OCI-LY7 (cell line): ENCODE results near the gene KLHL24. TPM values are rescaled to one million over a fixed set of nuclear protein-coding genes. Genes with fewer than 3 reads are reported as not detected.
"Not testable (repeated sequence)": the region's sequence is repeated elsewhere in the genome, so short reads cannot be mapped to it uniquely, and the experiment has no call there.

Experiments
- BruUV-seq: library from RNA; stranded (reverse); fragments of 400-500 nt; replicated peaks from 2 replicates; lab custom pipeline; 2021; lab: Mats Ljungman, UMichigan
- CTCF ChIA-PET: fragments of 300-600 bp; sonication (Branson Sonifier 250); formaldehyde crosslinking; loops from one replicate; lab custom pipeline; 2022; ENCODE audit warnings: antibody characterized with exemption; ENCODE audit not compliant: unreplicated experiment; lab: Charles Lee
- POLR2A ChIA-PET: fragments of 300-600 bp; sonication (Branson Sonifier 250); formaldehyde crosslinking; loops from one replicate; lab custom pipeline; 2022; ENCODE audit warnings: antibody characterized with exemption; lab: Charles Lee
- DNase-seq: peaks from one replicate; pipeline ENCODE4 v3.0.0-alpha.2; 2015; ENCODE audit warnings: low spot score
- H2AFZ ChIP-seq: fragments of 200-600 bp; sonication (generic), shearing (Covaris generic); 2 replicates; pipeline ENCODE4 v1.6.1; 2014; ENCODE audit warnings: mild to moderate bottlenecking, antibody characterized with exemption, low read length, moderate library complexity
- H3K27ac ChIP-seq: fragments of 200-600 bp; sonication (generic); 2 replicates; pipeline ENCODE4 v1.5.1; 2014; ENCODE audit warnings: mixed run types, low read depth, mild to moderate bottlenecking, moderate library complexity, low read length, inconsistent platforms; ENCODE audit not compliant: poor library complexity, severe bottlenecking
- H3K36me3 ChIP-seq: fragments of 200-600 bp; sonication (generic); 2 replicates; pipeline ENCODE4 v1.6.1; 2014; ENCODE audit warnings: mild to moderate bottlenecking, antibody characterized with exemption, low read length, moderate library complexity, mixed read lengths; ENCODE audit not compliant: insufficient read depth
- H3K4me1 ChIP-seq: fragments of 200-600 bp; sonication (generic); 2 replicates; pipeline ENCODE4 v1.5.1; 2014; ENCODE audit warnings: mild to moderate bottlenecking, low read length; ENCODE audit not compliant: insufficient read depth, poor library complexity, severe bottlenecking
- H3K4me2 ChIP-seq: fragments of 200-600 bp; sonication (generic); 2 replicates; pipeline ENCODE4 v1.6.1; 2014; ENCODE audit warnings: mild to moderate bottlenecking, low read length
- H3K4me3 ChIP-seq: fragments of 200-600 bp; sonication (generic); 2 replicates; pipeline ENCODE4 v1.5.1; 2014; ENCODE audit warnings: mild to moderate bottlenecking, low read depth, low read length; ENCODE audit not compliant: poor library complexity, severe bottlenecking
- H3K79me2 ChIP-seq: fragments of 200-600 bp; sonication (generic); 2 replicates; pipeline ENCODE4 v1.6.1; 2016; ENCODE audit warnings: low read depth, mild to moderate bottlenecking, low read length, moderate library complexity, mixed read lengths; ENCODE audit not compliant: insufficient read depth
- H3K9me2 ChIP-seq: fragments of 200-600 bp; sonication (generic); 2 replicates; pipeline ENCODE4 v1.6.1; 2016; ENCODE audit warnings: mild to moderate bottlenecking, low read length, mixed read lengths; ENCODE audit not compliant: insufficient read depth
- H3K9me3 ChIP-seq: fragments of 200-600 bp; sonication (generic); 2 replicates; pipeline ENCODE4 v1.6.1; 2014; ENCODE audit warnings: mild to moderate bottlenecking, mixed run types, low read length, mixed read lengths
- H4K20me1 ChIP-seq: fragments of 200-600 bp; sonication (generic); 2 replicates; pipeline ENCODE4 v1.6.1; 2014; ENCODE audit warnings: mild to moderate bottlenecking, antibody characterized with exemption, low read length, moderate library complexity, mixed read lengths; ENCODE audit not compliant: insufficient read depth
- CTCF ChIP-seq: fragments of 200-600 bp; sonication (generic); conservative IDR thresholded peaks from 2 replicates; pipeline ENCODE4 v1.5.1; 2014; ENCODE audit warnings: mild to moderate bottlenecking, antibody characterized with exemption, low read length, moderate library complexity, mixed read lengths
- EZH2phosphoT487 ChIP-seq: fragments of 200-600 bp; sonication (generic); IDR thresholded peaks from 2 replicates; pipeline ENCODE4 v1.6.1; 2018; ENCODE audit warnings: low read depth, borderline replicate concordance, mild to moderate bottlenecking, mixed run types, antibody characterized with exemption, low read length, moderate library complexity, mixed read lengths
- intact Hi-C: fragments of 100-400 bp; cut with micrococcal nuclease; formaldehyde crosslinking; loops from one replicate; pipeline ENCODE4 v1.10.0; 2022; ENCODE audit not compliant: unreplicated experiment
- total RNA-seq, 2 experiments: library from RNA; depleted of rRNA in 1 of 2; stranded (reverse); fragments of >200 nt in 1 of 2; shearing (Covaris generic) in 1 of 2; gene quantifications; 2 replicates each; pipeline ENCODE4 v1.2.3, GENCODE V29; 2014 to 2022

KLHL24 gene
- total RNA-seq, 2 experiments from 2014 or later: 34.0 to 37.8 TPM

DNA sequence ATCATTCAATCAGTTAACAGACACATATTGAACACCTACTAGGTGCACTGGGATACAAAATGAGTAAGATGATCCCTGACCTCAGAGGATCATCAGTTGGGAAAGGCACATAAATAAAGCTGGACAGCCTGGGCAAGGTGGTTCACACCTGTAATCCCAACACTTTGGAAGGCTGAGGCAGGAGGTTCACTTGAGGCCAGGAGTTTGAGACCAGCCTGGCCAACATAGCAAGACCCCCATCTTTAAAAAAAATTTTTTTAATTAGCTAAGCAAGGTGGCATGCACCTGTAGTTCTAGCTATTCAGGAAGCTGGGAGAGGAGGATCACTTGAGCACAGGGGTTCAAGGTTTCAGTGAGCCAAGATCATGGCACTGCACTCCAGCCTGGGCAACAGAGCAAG lies 3.7 kb upstream of the KLHL24 start:
- intact Hi-C loops: no loop called here
- Histone ChIP-seq H3K4me2 (no peak overlapping the region), H3K4me3 (no peak overlapping the region), H3K27ac (no peak overlapping the region), H3K4me1 (peaks cover 7% of the 10 kb centered on the region), H2AFZ (no peak overlapping the region), H3K79me2 (no peaks in the 10 kb centered on the region), H3K9me2 (no peaks in the 10 kb centered on the region), H4K20me1 (no peaks in the 10 kb centered on the region), H3K9me3 (no peaks in the 10 kb centered on the region), H3K36me3 (no peaks in the 10 kb centered on the region)
- ChIA-PET POLR2A (interaction anchor here (0.6 to 1.0 kb wide), 5 partner anchors 14 to 50 kb away, joined by 3 to 4 read pairs (median 3); no protein-coding TSS in a partner anchor), CTCF (no interaction called here)
- no peak for DNase-seq
- no TSS peak for BruUV-seq
- TF ChIP-seq EZH2phosphoT487: no peak
- TF ChIP-seq CTCF: no peak

DNA sequence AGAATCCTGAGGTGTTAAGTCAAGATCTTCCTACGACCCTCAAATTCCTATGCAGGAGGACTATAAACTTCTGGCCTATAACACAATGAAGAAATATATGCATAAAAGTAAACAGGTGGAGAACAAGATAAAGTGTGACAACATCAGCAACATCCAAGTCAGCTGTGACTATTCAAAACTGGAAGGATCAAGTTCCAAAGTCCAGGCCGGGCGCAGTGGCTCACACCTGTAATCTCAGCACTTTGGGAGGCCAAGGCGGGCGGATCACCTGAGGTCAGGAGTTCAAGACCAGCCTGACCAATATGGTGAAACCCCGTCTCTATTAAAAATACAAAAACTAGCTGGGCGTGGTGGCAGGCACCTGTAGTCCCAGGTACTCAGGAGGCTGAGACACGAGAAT lies 2.7 kb upstream of the KLHL24 start:
- BruUV-seq, H4K20me1 ChIP-seq, H3K9me2 ChIP-seq, H3K79me2 ChIP-seq, H3K36me3 ChIP-seq, H3K9me3 ChIP-seq, H3K27ac ChIP-seq, H3K4me3 ChIP-seq, DNase-seq, intact Hi-C loops, H3K4me2 ChIP-seq, H2AFZ ChIP-seq, CTCF ChIA-PET: not testable (repeated sequence)
- peaks cover 14% of the 10 kb centered on the region for H3K4me1 ChIP-seq
- POLR2A ChIA-PET: interaction anchor here (2.5 kb wide), 1 partner anchor 28 kb away, joined by 12 read pairs; no protein-coding TSS in a partner anchor

- Histone ChIP-seq H3K9me3 (no peaks in the 10 kb centered on the region), H3K36me3 (no peaks in the 10 kb centered on the region), H3K9me2 (no peaks in the 10 kb centered on the region), H4K20me1 (no peaks in the 10 kb centered on the region), H3K27ac (peak overlapping the region; percentile 80), H3K79me2 (peaks cover 25% of the 10 kb centered on the region; the same call in 1 of the 2 replicates), H3K4me2 (peak overlapping the region; percentile 78), H3K4me3 (peak overlapping the region; percentile 92), H2AFZ (peak overlapping the region; percentile 97), H3K4me1 (peaks cover 24% of the 10 kb centered on the region)
- intact Hi-C loops: loop anchor here (5.0 kb wide), 3 partner anchors 97 to 167 kb away; no protein-coding TSS in a partner anchor
- CTCF ChIA-PET: no interaction called here
- BruUV-seq: no TSS peak
- TF ChIP-seq CTCF (no peak), EZH2phosphoT487 (no peak)
- POLR2A ChIA-PET: interaction anchor here (0.8 to 5.0 kb wide), 14 partner anchors 8 to 83 kb away, joined by 3 to 31 read pairs (median 6); partner anchors contain the start of gene YEATS2
- no peak for DNase-seq
Measured at GRCh38 chr3:183634707-183635106, 716 bp upstream of the KLHL24 start.
